ENCODE measurements around the gene CACNA2D1. TPM values are rescaled to one million over a fixed set of nuclear protein-coding genes. Genes with fewer than 3 reads are reported as not detected.
A peak's percentile ranks its signal among the peaks of the same experiment; 100 is the strongest.

CACNA2D1 gene
- total and polyA plus RNA-seq, 8 donors: 0.79 to 5.0 (median 2.1) TPM

- ATAC-seq: no peak
- intact Hi-C loops (cut with DNase I): no loop called here
- 56 to 63% methylated on average over 4 of the region's 4 CpGs for WGBS, 2 donors
- no peak for DNase-seq
- Histone ChIP-seq H3K9me3 (no peaks in the 10 kb centered on the region), H3K36me3 (no peaks in the 10 kb centered on the region), H3K27ac (no peak overlapping the region), H3K4me1 (no peaks in the 10 kb centered on the region), H3K4me3 (no peak overlapping the region), H3K27me3 (no peaks in the 10 kb centered on the region)
- TF ChIP-seq CTCF (IDR thresholded peaks at IDR 0.05): no peak
- no peak for FAIRE-seq
These were observed 277.1 kb downstream of the CACNA2D1 start for GRCh38 chr7:82166260-82167015.

DNA sequence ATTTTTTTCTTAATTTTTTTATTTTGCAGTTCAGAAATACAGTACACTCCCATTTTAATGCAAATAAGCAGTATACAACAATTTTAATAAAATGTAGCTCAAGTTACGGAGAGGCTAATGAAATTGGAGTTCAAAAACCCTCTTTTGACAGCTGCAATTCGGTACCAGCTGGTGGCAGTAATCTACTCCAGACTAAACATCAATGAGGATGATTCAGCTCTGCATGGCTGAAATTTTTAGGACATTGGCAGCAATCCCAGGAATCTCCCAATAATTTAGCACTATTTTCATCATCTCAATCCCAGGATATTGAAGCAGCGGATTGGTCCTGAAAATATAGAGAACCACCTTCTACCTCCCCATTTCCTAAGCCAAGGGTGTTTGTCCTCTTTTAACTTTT is 278.8 kb downstream of the CACNA2D1 start:
- no peak for FAIRE-seq
- Histone ChIP-seq H3K27me3 (no peaks in the 10 kb centered on the region), H3K4me1 (no peaks in the 10 kb centered on the region), H3K27ac (no peak overlapping the region), H3K36me3 (no peaks in the 10 kb centered on the region), H3K9me3 (no peaks in the 10 kb centered on the region), H3K4me3 (no peak overlapping the region)
- 31 to 48% methylated on average over 3 of the region's 3 CpGs for WGBS, 2 donors
- no peak for DNase-seq
- intact Hi-C loops (cut with DNase I): no loop called here
- no peak for TF ChIP-seq CTCF (IDR thresholded peaks at IDR 0.05)
- peak in 2 of 4 donors; percentile 31 to 63 for ATAC-seq

GRCh38 chr7:82164410-82164809 is 279.2 kb downstream of the CACNA2D1 start:
- ATAC-seq (no peak), FAIRE-seq (no peak), DNase-seq (no peak)
- intact Hi-C loops (cut with DNase I): no loop called here
- H3K4me3 ChIP-seq: no peak overlapping the region
- no peaks in the 10 kb centered on the region for H3K36me3 ChIP-seq
- TF ChIP-seq CTCF (IDR thresholded peaks at IDR 0.05): no peak
- H3K27ac ChIP-seq: no peak overlapping the region
- no peaks in the 10 kb centered on the region for H3K4me1 ChIP-seq
- no peaks in the 10 kb centered on the region for H3K9me3 ChIP-seq
- 63 to 79% methylated on average over 1 of the region's 1 CpG for WGBS, 2 donors
- H3K27me3 ChIP-seq: no peaks in the 10 kb centered on the region

DNA sequence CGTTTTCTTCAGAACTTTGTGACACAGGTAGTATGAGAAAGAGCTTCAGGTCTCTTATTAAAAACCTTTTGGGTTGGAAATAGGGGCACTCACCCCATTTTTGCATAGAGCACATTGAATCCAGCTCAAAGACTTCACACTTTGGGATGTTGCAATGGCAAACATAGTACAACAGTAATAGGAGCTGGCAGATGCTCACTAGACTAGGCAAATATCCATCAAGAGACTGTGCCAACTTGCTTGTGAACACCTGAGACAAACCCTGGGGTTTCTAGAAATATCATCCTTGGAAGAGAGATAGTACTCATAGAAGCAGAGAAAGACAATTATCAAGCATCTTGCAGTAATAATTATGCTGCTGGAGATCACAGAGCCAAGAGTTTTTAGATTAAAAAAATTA is 280.0 kb downstream of the CACNA2D1 start:
- Histone ChIP-seq H3K4me1 (no peaks in the 10 kb centered on the region), H3K27ac (no peak overlapping the region), H3K9me3 (no peaks in the 10 kb centered on the region), H3K36me3 (no peaks in the 10 kb centered on the region), H3K4me3 (no peak overlapping the region), H3K27me3 (no peaks in the 10 kb centered on the region)
- WGBS, 2 donors: 16 to 39% methylated on average over 1 of the region's 1 CpG
- TF ChIP-seq CTCF (IDR thresholded peaks at IDR 0.05): no peak
- intact Hi-C loops (cut with DNase I): no loop called here
- no peak for ATAC-seq
- FAIRE-seq: no peak
- DNase-seq: no peak

- DNase-seq: no peak
- H3K27ac ChIP-seq: no peak overlapping the region
- 17 to 28% methylated on average over 2 of the region's 2 CpGs for WGBS, 2 donors
- no peak for FAIRE-seq
- H3K4me3 ChIP-seq: no peak overlapping the region
- intact Hi-C loops (cut with DNase I): no loop called here
- no peaks in the 10 kb centered on the region for H3K27me3 ChIP-seq
- ATAC-seq: no peak
- no peaks in the 10 kb centered on the region for H3K36me3 ChIP-seq
- H3K9me3 ChIP-seq: no peaks in the 10 kb centered on the region
- H3K4me1 ChIP-seq: no peaks in the 10 kb centered on the region
- no peak for TF ChIP-seq CTCF (IDR thresholded peaks at IDR 0.05)
These were observed 281.3 kb downstream of the CACNA2D1 start for GRCh38 chr7:82162289-82162688.

All from pancreas (tissue), 10 donors.